Measurements from ENCODE around the gene SYS1.

SYS1 gene

DNA sequence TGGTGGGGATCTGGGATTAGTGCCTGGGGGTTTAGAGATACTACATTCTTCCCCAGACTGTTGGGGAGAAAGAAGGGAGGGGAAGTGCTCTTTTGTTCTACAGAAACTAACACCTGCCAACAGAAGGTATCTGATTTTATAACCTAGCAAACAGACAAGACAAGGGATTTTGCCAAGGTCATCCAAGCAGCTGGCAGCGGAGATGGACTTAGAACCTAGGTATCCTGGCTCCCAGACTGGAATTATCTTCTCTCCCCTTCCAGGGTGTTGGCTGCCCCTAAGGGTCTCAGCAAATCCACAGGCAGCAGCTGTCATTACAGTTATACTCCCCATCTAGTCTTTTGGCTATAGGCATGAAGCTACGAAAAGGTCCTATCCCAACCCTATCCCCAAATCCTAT lies 23.2 kb upstream of the SYS1 start:
- Histone ChIP-seq H3K36me3 (ENCODE audit: control insufficient read depth in 2 of 2, insufficient read depth in 2 of 2, low read length in 2 of 2) (peaks cover 6 to 13% of the 10 kb centered on the region in 2 donors), H3K27me3 (ENCODE audit: control insufficient read depth in 2 of 2, insufficient read depth in 2 of 2, low read length in 2 of 2) (no peaks in the 10 kb centered on the region), H3K4me1 (ENCODE audit: control insufficient read depth in 2 of 2, insufficient read depth in 2 of 2, low read length in 2 of 2) (peaks cover 77 to 86% of the 10 kb centered on the region in 2 donors), H3K4me3 (ENCODE audit: low read length in 2 of 2) (no peak overlapping the region), H3K27ac (ENCODE audit: low read depth in 2 of 2, low read length in 2 of 2) (peak overlapping the region; percentile 40 to 91), H3K9me3 (ENCODE audit: control insufficient read depth in 2 of 2, low read length in 2 of 2) (no peaks in the 10 kb centered on the region), H3K9ac (ENCODE audit: low read depth in 1 of 2, low read length in 2 of 2) (no peak overlapping the region)

DNA sequence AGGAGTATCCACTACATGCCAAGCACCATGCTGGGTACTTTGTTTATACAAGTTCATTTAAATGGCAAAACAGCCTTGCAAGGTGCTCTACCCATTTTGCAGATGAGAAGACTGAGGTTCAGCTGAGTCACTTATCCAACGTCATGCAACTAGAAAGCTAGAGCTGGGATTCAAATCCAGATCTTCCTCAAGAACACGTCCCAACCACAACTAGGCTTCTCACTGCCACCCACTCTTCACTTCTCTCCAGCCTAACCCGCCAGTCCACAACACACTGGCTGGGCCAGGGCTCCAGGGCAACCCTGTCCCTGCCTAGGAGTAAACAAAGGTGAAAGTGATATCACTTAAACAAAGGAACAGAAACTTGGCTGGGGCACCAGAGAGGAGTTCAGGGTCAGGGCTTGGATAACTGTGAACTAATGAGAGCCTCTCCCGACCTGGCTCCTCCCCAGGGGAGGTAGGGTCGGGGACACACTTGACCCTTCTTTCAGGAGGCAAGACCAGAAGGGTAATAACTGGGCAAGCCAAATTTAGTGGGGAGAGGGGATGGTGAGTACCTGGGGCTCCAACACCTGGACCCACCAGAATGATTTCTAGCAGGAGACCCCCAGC lies 22.6 kb upstream of the SYS1 start:
- Histone ChIP-seq H3K4me3 (ENCODE audit: low read length in 2 of 2) (peak overlapping the region in 1 of 2 donors; percentile 10), H3K27ac (ENCODE audit: low read depth in 2 of 2, low read length in 2 of 2) (peak overlapping the region; percentile 40 to 91)

DNA sequence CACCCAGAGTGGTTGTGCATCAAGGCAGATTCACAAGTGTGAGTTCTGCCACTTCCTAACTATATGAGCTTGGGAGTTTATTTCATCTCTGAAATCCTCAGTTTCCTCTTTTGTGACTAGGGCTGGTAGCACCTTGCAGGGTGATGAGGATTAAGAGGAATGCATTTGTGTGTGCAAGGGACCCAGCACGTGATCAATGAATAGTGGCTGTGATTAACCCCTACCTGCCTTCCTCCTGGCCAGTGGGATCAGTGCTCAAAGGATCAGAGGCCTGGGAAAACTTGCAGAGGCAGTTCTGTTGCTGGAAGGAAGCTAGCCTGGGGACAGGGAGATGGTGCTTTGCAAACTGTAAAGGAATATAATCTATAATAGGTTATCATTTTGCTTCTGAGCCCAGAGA lies 22.0 kb upstream of the SYS1 start:
- H3K4me3 ChIP-seq (ENCODE audit: low read length in 2 of 2): peak overlapping the region in 1 of 2 donors; percentile 42
- H3K36me3 ChIP-seq (ENCODE audit: control insufficient read depth in 2 of 2, insufficient read depth in 2 of 2, low read length in 2 of 2): peaks cover 0 to 6% of the 10 kb centered on the region in 2 donors
- H3K9me3 ChIP-seq (ENCODE audit: control insufficient read depth in 2 of 2, low read length in 2 of 2): no peaks in the 10 kb centered on the region
- no peaks in the 10 kb centered on the region for H3K27me3 ChIP-seq (ENCODE audit: control insufficient read depth in 2 of 2, insufficient read depth in 2 of 2, low read length in 2 of 2)
- H3K27ac ChIP-seq (ENCODE audit: low read depth in 2 of 2, low read length in 2 of 2): peak overlapping the region; percentile 82 to 91
- peaks cover 88 to 98% of the 10 kb centered on the region in 2 donors for H3K4me1 ChIP-seq (ENCODE audit: control insufficient read depth in 2 of 2, insufficient read depth in 2 of 2, low read length in 2 of 2)
- peak overlapping the region; percentile 8 to 96 for H3K9ac ChIP-seq (ENCODE audit: low read depth in 1 of 2, low read length in 2 of 2)

More for the DNA sequence above, 22.6 kb upstream of the SYS1 start:
- H3K4me1 ChIP-seq (ENCODE audit: control insufficient read depth in 2 of 2, insufficient read depth in 2 of 2, low read length in 2 of 2): peaks cover 82 to 92% of the 10 kb centered on the region in 2 donors
- H3K9me3 ChIP-seq (ENCODE audit: control insufficient read depth in 2 of 2, low read length in 2 of 2): no peaks in the 10 kb centered on the region
- no peak overlapping the region for H3K9ac ChIP-seq (ENCODE audit: low read depth in 1 of 2, low read length in 2 of 2)
- no peaks in the 10 kb centered on the region for H3K27me3 ChIP-seq (ENCODE audit: control insufficient read depth in 2 of 2, insufficient read depth in 2 of 2, low read length in 2 of 2)
- H3K36me3 ChIP-seq (ENCODE audit: control insufficient read depth in 2 of 2, insufficient read depth in 2 of 2, low read length in 2 of 2): peaks cover 6 to 9% of the 10 kb centered on the region in 2 donors

DNA sequence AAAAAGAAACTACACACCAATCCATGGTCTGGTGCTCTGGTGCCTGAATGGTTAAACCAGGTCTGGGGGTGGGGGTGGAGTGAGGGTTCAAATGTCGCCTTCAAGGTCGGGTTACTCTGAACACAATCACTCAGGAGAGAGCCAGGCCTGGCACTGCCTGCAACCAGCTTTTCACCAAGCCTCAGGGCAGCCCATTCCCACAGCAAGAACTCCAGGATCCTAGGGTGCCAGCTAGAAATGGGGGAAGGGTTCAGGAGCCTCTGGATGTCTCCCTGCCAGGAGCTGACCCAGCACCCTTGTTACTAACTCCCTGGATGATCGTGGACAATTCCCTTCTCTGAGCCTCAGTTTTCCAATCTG lies 21.4 kb upstream of the SYS1 start:
- Histone ChIP-seq H3K27me3 (ENCODE audit: control insufficient read depth in 2 of 2, insufficient read depth in 2 of 2, low read length in 2 of 2) (no peaks in the 10 kb centered on the region), H3K4me3 (ENCODE audit: low read length in 2 of 2) (peak overlapping the region; percentile 53), H3K27ac (ENCODE audit: low read depth in 2 of 2, low read length in 2 of 2) (peak overlapping the region; percentile 82 to 91), H3K36me3 (ENCODE audit: control insufficient read depth in 2 of 2, insufficient read depth in 2 of 2, low read length in 2 of 2) (peaks cover 0 to 6% of the 10 kb centered on the region in 2 donors), H3K4me1 (ENCODE audit: control insufficient read depth in 2 of 2, insufficient read depth in 2 of 2, low read length in 2 of 2) (peaks cover 94 to 100% of the 10 kb centered on the region in 2 donors), H3K9me3 (ENCODE audit: control insufficient read depth in 2 of 2, low read length in 2 of 2) (no peaks in the 10 kb centered on the region), H3K9ac (ENCODE audit: low read depth in 1 of 2, low read length in 2 of 2) (peak overlapping the region; percentile 38 to 96)

DNA sequence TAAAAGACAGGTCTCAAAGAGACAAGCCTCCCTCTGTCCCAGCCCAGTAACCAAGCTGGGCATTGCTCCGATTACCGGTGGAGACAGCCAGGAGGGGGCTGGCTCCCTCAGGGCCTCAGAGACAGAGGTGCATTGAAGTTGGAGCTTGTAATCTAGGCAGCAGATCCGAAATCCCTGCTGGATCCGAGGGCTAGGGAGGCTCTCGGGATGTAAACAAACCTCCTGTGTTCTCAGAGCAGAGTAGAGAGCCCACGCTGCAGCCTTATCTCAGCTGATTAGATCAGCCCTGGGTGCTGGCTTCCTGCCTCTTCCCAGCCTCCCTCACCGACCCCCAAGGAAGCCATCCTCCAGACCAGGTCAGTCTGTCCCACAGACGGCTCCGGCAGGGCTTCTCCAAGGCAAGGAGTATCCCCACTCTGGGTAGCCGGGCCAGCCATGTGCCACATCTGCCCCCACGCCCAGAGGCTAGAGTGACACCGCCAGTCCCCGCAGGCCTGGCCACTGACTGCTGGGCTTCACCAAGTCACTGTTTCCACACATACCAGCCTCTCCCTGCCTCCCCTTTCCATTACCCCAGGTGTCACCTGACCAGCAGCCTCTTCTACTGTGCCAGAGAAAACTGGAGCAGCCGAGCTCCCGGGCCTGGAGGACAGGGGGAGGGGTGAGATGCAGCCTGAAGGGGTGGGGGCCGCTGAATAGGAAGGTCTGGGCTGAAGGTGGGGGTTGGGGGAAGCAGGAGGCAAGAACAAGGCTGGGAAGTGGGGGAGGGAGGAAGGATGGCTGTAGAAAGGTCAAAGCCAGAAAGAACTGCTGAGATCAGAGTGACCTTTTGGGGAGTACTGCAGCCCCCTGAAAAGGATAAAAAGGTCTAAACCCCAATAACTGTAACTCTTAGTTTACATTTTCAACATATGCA lies 20.8 kb upstream of the SYS1 start:
- peaks cover 91 to 98% of the 10 kb centered on the region in 2 donors for H3K4me1 ChIP-seq (ENCODE audit: control insufficient read depth in 2 of 2, insufficient read depth in 2 of 2, low read length in 2 of 2)
- H3K27me3 ChIP-seq (ENCODE audit: control insufficient read depth in 2 of 2, insufficient read depth in 2 of 2, low read length in 2 of 2): no peaks in the 10 kb centered on the region
- H3K36me3 ChIP-seq (ENCODE audit: control insufficient read depth in 2 of 2, insufficient read depth in 2 of 2, low read length in 2 of 2): peaks cover 0 to 6% of the 10 kb centered on the region in 2 donors
- peak overlapping the region; percentile 53 to 79 for H3K4me3 ChIP-seq (ENCODE audit: low read length in 2 of 2)
- H3K27ac ChIP-seq (ENCODE audit: low read depth in 2 of 2, low read length in 2 of 2): peak overlapping the region; percentile 82 to 91
- H3K9me3 ChIP-seq (ENCODE audit: control insufficient read depth in 2 of 2, low read length in 2 of 2): no peaks in the 10 kb centered on the region
- H3K9ac ChIP-seq (ENCODE audit: low read depth in 1 of 2, low read length in 2 of 2): peak overlapping the region; percentile 58 to 96

DNA sequence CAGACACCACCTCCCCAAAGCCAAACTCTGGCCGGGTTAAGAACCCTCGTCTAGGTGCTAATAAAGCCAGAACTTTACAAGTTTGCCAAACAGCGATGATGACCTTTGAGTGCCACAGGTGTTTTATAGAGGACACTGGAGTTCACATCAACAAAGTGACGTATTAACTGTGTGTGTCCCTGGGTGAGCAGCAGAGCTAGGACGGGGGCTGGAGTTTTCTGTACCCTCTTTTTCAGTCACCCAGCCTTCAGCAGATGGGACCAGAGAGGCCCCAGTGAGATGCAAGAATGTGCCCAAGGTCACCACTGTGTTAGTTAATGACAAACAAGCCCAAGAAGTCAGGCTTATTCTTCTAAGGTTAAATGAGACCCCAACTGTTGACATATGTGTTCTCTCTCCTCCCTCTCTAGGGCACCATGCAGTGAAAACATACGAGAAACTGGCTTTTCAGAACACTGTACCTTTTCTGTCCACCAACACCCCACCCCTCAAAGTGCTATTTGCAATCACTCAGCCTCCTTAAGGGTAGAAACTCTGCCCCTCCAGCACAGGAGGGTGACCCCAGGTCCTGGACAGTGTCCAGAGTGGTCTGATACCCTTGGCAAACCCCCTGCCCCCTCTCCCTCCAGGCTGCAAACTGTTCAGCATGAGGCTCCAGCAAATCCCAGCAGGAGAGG lies 20.0 kb upstream of the SYS1 start:
- H3K4me3 ChIP-seq (ENCODE audit: low read length in 2 of 2): peak overlapping the region; percentile 53 to 79
- peak overlapping the region; percentile 58 to 96 for H3K9ac ChIP-seq (ENCODE audit: low read depth in 1 of 2, low read length in 2 of 2)
- H3K9me3 ChIP-seq (ENCODE audit: control insufficient read depth in 2 of 2, low read length in 2 of 2): no peaks in the 10 kb centered on the region
- no peaks in the 10 kb centered on the region for H3K27me3 ChIP-seq (ENCODE audit: control insufficient read depth in 2 of 2, insufficient read depth in 2 of 2, low read length in 2 of 2)
- peak overlapping the region; percentile 82 to 91 for H3K27ac ChIP-seq (ENCODE audit: low read depth in 2 of 2, low read length in 2 of 2)
- peaks cover 0 to 6% of the 10 kb centered on the region in 2 donors for H3K36me3 ChIP-seq (ENCODE audit: control insufficient read depth in 2 of 2, insufficient read depth in 2 of 2, low read length in 2 of 2)
- H3K4me1 ChIP-seq (ENCODE audit: control insufficient read depth in 2 of 2, insufficient read depth in 2 of 2, low read length in 2 of 2): peaks cover 83 to 93% of the 10 kb centered on the region in 2 donors

DNA sequence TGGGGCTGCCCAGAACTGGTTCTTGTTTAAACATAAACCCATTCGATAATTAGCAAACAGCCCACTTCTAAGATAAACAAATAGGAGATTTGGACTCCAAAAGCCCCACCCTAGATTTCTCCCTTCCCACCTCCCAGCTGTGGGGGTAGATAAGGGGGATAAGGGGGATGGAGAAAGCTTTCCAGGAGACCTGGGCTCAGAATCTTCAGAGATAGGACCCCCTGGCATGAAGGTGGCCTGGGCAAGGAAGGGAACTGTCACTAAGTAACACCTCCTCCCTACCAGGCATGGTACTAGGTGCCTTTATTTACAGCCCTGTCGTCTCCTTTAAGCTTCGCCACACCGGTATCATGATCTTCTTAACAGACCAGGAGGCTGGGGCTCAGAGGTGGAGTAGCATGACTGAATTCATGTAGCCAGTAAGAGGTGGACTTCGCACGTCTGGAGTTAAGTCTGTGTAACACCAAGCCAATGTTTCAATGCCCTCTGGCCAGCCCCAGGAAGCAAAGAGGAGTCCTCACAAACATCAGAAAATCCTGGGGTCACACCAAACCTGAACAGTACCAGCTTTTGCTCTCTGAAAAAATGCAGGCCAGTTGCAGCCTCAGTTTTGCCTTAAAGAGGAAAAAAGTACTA lies 19.3 kb upstream of the SYS1 start:
- Histone ChIP-seq H3K36me3 (ENCODE audit: control insufficient read depth in 2 of 2, insufficient read depth in 2 of 2, low read length in 2 of 2) (peaks cover 0 to 6% of the 10 kb centered on the region in 2 donors), H3K27me3 (ENCODE audit: control insufficient read depth in 2 of 2, insufficient read depth in 2 of 2, low read length in 2 of 2) (no peaks in the 10 kb centered on the region), H3K9me3 (ENCODE audit: control insufficient read depth in 2 of 2, low read length in 2 of 2) (no peaks in the 10 kb centered on the region), H3K9ac (ENCODE audit: low read depth in 1 of 2, low read length in 2 of 2) (peak overlapping the region; percentile 48 to 96), H3K27ac (ENCODE audit: low read depth in 2 of 2, low read length in 2 of 2) (peak overlapping the region; percentile 82 to 91), H3K4me3 (ENCODE audit: low read length in 2 of 2) (peak overlapping the region; percentile 53 to 79), H3K4me1 (ENCODE audit: control insufficient read depth in 2 of 2, insufficient read depth in 2 of 2, low read length in 2 of 2) (peaks cover 77 to 89% of the 10 kb centered on the region in 2 donors)

DNA sequence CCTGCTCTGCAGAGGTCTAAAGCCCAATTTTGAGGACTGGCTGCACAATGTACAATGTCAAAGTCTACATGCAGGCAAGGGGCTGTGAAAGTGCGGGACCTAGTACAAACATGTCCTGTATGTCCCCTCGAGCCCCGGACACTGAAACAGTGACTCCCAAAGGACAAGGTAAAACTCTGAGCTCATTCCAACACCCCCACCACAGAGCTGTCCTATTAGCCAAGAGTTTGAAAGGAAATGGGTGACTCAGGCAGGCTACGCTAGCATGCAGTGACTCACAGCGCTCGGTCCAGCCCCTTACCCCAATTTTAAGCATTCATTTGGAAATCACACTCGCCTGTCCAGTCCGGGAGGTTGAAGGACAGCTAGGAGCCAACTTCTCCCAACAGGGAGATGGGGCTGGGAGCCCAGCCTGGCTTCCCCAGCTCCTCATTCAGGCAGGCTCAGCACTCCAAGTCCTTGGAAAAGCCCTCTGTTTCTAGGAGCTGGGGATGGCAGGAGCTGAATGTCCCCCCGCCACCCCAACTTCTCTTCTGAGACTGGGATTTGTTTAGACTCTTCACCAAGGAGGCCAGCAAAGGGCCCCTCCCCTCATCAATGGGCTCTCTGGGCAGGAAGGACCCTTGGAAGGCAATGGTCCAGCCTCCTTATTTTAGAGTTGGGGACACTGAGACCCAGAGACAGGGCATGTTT lies 18.6 kb upstream of the SYS1 start:
- Histone ChIP-seq H3K9me3 (ENCODE audit: control insufficient read depth in 2 of 2, low read length in 2 of 2) (no peaks in the 10 kb centered on the region), H3K9ac (ENCODE audit: low read depth in 1 of 2, low read length in 2 of 2) (peak overlapping the region; percentile 48 to 96), H3K27me3 (ENCODE audit: control insufficient read depth in 2 of 2, insufficient read depth in 2 of 2, low read length in 2 of 2) (no peaks in the 10 kb centered on the region), H3K36me3 (ENCODE audit: control insufficient read depth in 2 of 2, insufficient read depth in 2 of 2, low read length in 2 of 2) (peaks cover 0 to 6% of the 10 kb centered on the region in 2 donors), H3K4me3 (ENCODE audit: low read length in 2 of 2) (peak overlapping the region; percentile 79 to 94), H3K27ac (ENCODE audit: low read depth in 2 of 2, low read length in 2 of 2) (peak overlapping the region; percentile 82 to 91), H3K4me1 (ENCODE audit: control insufficient read depth in 2 of 2, insufficient read depth in 2 of 2, low read length in 2 of 2) (peaks cover 70 to 84% of the 10 kb centered on the region in 2 donors)
